GM19240 (cell line): ENCODE data around the gene C9orf50.
"Not testable (repeated sequence)": the region's sequence is repeated elsewhere in the genome, so short reads cannot be mapped to it uniquely, and the experiment has no call there.

Source experiments
- DNase-seq: peaks from one replicate; pipeline ENCODE4 v3.0.0; 2011; ENCODE audit warnings: low spot score; ENCODE audit not compliant: insufficient read length

C9orf50 gene

DNA sequence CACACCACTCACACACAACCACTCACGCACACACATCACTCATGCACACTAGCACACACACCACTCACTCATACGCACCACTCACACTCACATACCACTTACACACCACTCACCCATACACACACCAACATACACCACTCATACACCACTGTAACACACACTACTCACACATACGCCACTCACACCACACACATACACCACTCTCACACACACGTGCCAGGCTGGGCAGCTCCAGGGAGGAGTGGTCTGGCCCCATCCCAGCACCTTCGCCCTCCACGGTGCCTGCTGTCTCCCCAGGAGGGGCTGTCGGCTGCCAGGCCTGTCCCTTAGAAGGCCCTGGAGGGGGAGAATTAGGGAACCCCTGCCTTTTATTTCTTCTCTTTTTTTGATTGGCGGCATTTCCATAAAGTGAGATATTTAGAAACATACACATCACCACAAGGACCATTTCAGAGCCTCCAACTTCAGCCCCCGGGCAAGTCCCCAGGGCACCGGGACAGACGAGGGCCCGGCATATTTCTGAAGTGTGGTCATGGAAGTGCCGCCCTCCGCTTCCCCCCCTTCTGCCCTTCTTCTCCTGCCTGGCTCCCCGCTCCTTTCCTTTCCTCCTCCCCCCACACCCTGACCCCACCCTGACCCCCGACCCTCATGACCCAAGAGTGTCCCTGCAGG, 27.3 kb upstream of the C9orf50 start:
- no peak for DNase-seq

DNA sequence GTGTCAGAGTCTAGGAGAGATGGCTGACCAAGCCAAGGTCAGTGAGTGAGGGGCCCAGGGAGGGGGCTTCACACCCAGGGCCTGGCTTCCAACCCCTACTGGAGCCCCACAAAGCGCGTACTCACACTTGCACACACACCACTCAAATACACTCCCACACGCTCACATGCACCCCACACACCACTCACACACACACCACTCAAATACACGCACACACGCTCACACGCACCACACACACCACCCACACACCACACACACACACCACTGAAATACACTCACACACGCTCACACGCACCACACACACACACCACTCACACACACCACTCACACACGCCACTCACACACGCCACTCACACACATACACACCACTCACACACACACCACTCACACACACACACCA, 26.7 kb upstream of the C9orf50 start:
- no peak for DNase-seq

DNA sequence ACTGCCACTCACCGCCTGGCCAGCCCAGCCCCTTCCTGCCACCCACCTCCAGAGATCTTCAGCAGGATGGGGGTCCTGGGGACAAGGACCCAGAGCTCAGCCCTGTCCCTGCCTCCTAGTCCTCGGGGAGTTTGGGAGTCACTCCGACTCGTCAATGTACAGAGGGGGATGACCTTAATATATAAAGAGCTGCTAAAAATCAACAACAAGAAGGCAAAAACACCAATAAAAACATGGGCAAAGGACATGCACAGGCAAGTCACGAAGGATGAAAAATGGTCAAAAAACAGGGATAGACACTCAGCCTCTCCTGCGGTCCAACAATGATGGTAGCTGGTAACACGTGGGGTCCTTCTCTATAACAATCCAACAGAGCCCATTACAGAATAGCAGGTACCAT, 25.8 kb upstream of the C9orf50 start:
- no peak for DNase-seq

- DNase-seq = no peak
These were observed 25.4 kb upstream of the C9orf50 start for GRCh38 chr9:129646252-129646651.

GRCh38 chr9:129644902-129645301, 24.0 kb upstream of the C9orf50 start:
- no peak for DNase-seq

- no peak for DNase-seq
These were observed 23.5 kb upstream of the C9orf50 start for GRCh38 chr9:129644365-129644764.

DNA sequence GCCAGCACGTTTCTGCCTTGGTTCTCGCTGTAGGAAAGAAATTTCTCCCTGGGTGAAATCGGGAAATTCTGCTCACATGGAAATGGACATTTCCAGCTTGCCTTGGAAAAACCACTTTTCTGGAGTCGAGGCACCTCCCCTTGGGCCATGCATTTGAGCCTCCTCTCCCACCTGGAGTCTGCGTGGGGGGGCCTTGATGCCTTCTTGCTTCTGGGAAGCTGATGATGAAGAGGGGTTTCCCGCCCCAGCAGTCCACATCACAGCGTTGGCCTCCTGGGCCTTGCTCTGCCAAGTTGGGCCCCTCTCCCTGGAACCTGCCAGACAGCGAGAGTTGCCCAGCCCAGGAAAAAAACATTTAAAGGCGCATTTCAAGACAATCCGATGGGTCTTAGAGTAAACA, 22.8 kb upstream of the C9orf50 start:
- DNase-seq = no peak

GRCh38 chr9:129641750-129642585, 21.1 kb upstream of the C9orf50 start, which contains the start of gene ASB6:
Gene ASB6 (minus strand): TSS chr9:129642151. CDS start chr9:129641999, 152 bp downstream.
- peak; percentile 100 for DNase-seq

DNA sequence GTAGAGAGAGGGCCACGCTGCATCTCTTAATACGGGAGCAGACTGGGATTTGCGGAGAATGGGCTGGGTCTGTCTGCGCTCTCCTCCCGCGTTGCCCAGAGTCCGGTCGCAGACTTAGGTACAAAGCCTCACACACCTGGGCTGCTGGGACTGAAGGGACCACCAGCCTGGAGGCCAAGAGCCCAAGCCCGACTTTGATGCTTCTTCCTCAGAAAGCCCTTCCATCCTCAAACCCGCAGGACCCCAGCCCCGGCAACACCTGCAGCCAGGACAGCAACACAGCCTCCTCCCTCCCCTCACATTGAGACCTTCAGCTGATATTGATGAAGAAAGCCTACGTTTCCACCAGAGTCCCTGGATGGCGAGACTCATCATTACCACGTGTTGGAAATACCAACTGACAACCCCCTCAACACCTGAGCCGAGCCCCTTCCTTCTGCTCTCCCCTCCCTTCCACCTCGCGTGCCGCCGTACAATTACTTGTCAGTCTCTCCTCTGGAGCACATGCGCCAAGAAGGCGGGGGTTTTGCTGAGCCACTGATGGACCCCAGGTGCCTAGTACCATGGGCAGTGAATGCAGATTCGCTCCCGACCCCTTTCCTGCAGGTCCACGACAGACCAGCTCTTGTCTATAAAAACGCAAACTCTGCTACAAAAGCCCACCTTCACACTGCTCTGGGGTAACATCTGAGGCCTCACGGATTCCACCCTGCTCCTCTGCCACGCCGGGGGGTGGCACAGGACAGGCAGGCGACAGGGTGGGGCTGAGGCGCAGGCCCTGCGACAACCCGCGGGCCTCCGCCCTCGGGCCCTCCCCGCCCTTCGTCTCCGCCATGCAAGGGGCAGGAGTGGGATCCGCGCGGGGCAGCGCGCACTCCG, 20.2 kb upstream of the C9orf50 start:
- no peak for DNase-seq

DNA sequence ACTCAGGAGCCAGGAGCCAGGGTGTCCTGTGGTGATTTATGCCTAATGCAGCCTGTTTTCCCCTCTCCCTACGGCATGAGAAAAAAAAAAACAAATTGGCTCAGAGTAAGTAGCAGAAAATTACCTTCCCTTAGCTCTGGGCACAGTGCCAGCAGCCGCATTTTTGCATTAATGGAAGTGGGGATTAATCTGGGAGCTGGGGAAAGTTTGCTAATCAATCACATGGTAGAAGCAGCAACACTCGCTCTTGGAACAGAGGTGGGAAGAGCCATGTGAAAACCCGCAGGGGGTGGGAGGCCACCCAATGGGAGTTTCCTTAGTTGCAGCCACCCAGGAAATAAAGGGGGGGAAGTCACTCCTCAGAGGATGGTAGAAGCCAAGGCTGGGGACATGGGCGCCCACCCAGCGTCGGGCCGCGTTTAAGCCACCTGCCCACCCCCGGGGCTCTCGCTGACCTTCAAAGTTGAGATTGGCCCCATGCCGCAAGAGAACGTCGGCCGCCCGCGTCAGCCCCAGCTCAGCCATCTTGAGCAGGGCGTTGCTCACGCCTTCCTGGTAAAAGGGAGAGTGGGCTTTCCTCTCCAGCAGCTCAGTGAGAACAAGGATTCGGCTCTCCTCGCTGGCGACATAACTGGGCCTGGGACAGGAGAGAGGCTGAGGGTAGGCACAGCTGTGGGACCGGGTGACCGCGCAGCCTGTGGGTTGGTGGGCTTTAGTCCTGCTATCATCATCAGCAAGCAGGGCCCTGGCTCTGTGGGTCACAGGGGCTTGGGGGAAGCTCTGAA, 19.4 kb upstream of the C9orf50 start:
- DNase-seq = no peak

- no peak for DNase-seq
These were observed 18.8 kb upstream of the C9orf50 start for GRCh38 chr9:129639756-129640085.

DNA sequence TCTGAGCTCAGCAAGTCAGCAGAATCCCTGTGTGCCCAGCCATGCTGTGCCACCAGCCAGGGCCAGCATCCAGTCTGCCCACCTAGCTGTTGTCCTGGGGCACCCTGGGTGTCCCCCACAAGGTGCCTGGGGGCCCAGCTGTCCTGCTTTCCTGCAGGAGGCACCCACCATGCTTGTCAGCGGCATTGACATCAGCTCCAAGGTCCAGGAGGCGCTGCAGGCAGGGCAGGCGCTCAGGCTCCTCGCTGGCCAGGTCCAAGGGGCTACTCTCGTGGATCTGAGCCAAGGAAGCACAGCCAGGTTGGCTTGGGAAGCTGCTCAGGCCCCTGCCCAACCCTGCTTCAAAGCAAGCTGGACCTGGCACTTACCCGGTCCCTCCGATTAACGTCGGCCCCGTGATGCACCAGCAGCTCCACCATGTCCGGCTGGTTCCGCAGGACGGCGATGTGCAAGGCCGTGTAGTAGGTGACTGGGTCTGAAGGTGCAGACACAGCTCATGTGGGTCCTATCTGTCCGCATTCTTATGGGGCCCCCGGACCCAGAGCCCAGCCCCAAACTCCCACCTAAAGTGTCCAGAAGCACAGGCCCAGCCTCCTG, 18.2 kb upstream of the C9orf50 start:
- DNase-seq = no peak

DNA sequence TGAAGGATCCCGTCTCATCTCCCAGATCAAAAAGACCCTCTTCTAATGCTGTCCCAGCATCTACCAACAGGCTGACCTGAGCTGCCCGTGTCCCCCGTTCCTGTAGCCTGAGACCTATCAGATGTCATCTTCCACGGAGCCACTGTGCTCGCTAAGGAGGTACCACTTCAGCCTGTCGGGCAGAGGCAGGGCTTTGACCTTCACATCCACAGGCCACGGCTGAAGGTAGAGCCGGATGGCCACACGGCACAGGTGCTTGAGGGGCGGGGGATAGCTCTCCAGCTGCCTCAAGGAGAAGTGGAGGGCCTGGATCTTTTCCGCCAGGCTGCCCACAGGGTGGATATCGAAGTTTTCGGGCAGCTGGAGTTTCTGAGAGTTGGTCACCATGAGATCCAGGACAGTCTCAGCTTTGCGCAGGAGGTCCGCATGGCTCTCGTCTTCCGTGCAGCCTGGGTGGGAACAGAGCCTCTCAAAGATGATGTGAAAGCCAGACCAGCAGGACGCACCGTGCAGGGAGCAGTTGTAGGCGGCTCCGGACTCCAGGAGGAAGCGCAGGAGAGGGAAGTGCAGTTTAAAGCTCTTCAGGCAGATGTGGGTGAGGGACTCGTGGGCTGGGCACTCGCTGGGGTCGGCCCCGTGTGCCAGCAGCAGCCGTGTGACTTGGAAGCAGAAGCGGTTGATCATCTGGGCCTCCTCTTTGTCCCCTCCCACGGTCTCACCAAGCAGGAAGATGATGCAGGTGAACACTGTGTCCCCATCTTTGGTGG, 17.0 kb upstream of the C9orf50 start:
- DNase-seq = no peak

DNA sequence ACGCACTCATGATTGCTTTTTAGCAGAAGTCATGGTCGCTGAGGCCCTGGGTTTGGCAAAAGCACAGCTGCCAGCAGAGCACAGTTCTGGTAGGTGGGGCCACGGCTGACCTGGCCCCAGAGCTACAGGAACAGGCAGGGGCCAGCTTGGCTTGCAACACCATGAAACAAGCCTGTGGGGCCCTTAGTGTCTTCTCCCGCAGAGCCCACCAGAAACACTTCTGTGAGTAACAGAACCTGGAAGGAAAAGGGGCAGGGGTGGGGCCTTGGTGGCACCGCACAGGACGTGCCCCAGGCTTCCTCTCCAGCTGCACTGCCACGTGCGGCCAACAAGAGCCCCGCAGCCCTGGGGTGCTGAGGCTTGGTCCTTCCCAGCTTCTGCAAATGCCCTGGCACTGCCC, 16.2 kb upstream of the C9orf50 start:
- DNase-seq = no peak

GRCh38 chr9:129636343-129636742, 15.4 kb upstream of the C9orf50 start:
- DNase-seq = not testable (repeated sequence)

- no peak for DNase-seq
These were observed 14.5 kb upstream of the C9orf50 start for GRCh38 chr9:129635099-129636065.

DNA sequence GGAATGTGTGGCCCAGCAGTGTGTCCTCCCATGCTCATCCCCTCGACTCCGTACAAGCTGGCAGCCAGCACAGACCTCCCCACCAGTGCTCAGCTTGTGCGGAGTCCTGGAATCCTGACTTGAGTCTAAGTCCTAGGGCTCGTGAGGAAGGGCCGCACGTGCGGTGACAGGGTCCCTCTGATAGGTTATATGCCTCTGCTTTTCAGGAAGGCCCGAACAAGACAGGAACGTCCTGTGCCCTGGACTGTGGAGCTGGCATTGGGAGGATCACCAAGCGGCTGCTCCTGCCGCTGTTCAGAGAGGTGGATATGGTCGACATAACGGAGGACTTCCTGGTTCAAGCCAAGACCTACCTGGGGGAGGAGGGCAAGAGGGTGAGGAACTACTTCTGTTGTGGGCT, 12.9 kb upstream of the C9orf50 start:
- DNase-seq = no peak

DNA sequence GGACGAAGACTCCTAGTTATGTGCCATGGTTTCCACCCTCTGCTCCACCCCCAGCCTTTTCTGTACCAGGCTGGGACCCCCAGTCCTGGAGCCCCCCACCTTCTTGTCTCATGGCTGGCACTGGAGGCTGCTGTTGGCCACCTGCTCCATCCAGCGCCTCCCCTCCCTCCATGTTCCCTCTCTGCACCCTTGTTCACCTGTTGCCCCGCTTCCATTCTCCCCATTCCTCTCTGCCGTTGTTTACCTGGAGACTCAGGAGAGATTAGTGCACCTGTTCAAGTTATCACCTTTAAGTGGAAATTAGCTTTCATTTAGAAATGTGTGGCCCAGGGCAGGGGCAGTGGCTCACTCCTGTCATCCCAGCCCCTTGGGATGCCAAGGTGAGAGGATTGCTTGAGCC, 12.3 kb upstream of the C9orf50 start:
- no peak for DNase-seq

DNA sequence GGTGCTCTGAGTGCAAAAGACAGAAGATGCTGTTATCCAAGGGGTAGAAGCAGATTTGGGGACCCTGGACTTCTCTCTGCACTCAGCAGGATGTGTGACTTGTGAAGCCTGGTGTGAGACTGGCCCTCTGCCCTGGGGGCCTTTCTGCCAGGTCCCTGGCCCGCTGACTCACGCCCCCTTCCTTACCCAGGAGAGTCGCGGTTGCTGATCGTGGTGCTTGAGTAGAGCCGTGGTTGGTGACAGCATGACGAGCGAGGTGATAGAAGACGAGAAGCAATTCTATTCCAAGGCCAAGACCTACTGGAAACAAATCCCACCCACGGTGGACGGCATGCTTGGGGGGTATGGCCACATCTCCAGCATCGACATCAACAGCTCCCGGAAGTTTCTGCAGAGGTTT, 11.6 kb upstream of the C9orf50 start:
- no peak for DNase-seq
